Caco-2 (cell line): ENCODE results near the gene H6PD. TPM values are rescaled to one million over a fixed set of nuclear protein-coding genes. Genes with fewer than 3 reads are reported as not detected.

Experiments
- BruUV-seq: library from RNA; stranded (reverse); fragments of 400-500 nt; replicated peaks from 2 replicates; lab custom pipeline; 2021; lab: Mats Ljungman, UMichigan
- CTCF ChIA-PET: fragments of 300-600 bp; sonication (Branson Sonifier 250); formaldehyde crosslinking; loops from one replicate; lab custom pipeline; 2022; ENCODE audit warnings: antibody characterized with exemption; lab: Charles Lee
- POLR2A ChIA-PET: fragments of 300-600 bp; sonication (Branson Sonifier 250); formaldehyde crosslinking; loops from one replicate; lab custom pipeline; 2022; ENCODE audit warnings: antibody characterized with exemption; lab: Charles Lee
- DNase-seq, 2 experiments: peaks; one replicate each; pipeline versions ENCODE4 v3.0.0 to v3.0.0-alpha.2; 2020 to 2022
- H3K27me3 ChIP-seq: replicated peaks from 2 replicates; pipeline ENCODE4 v1.6.0; 2011; ENCODE audit warnings: low read length; ENCODE audit not compliant: control insufficient read depth, insufficient read depth
- H3K36me3 ChIP-seq: 2 replicates; pipeline ENCODE4 v1.5.1; 2011; ENCODE audit warnings: low read length; ENCODE audit not compliant: control insufficient read depth, insufficient read depth
- H3K4me1 ChIP-seq: fragments of 250-450 bp; sonication (Bioruptor Pico); 2 replicates; pipeline ENCODE4 v1.5.1; 2020; ENCODE audit warnings: mild to moderate bottlenecking
- H3K4me3 ChIP-seq: 2 replicates; pipeline ENCODE4 v1.5.1; 2011; ENCODE audit warnings: low read depth, mild to moderate bottlenecking, control low read depth, low read length
- H3K9me3 ChIP-seq: fragments of 250-450 bp; sonication (Bioruptor Pico); 2 replicates; pipeline ENCODE4 v1.5.1; 2020; ENCODE audit warnings: mild to moderate bottlenecking, moderate library complexity
- H3K27ac Mint-ChIP-seq: one replicate; pipeline ENCODE4 v1.8.0; 2022; ENCODE audit warnings: mixed read lengths; ENCODE audit not compliant: unreplicated experiment
- H3K27me3 Mint-ChIP-seq: one replicate; pipeline ENCODE4 v1.8.0; 2022; ENCODE audit warnings: mixed read lengths; ENCODE audit not compliant: insufficient read depth, unreplicated experiment
- H3K36me3 Mint-ChIP-seq: one replicate; pipeline ENCODE4 v1.8.0; 2022; ENCODE audit warnings: mild to moderate bottlenecking, mixed read lengths; ENCODE audit not compliant: insufficient read depth, unreplicated experiment
- H3K4me1 Mint-ChIP-seq: one replicate; pipeline ENCODE4 v1.8.0; 2022; ENCODE audit warnings: low read depth, mixed read lengths; ENCODE audit not compliant: unreplicated experiment
- H3K4me3 Mint-ChIP-seq: one replicate; pipeline ENCODE4 v1.8.0; 2022; ENCODE audit warnings: mild to moderate bottlenecking, moderate library complexity, mixed read lengths; ENCODE audit not compliant: unreplicated experiment
- H3K9me3 Mint-ChIP-seq: one replicate; pipeline ENCODE4 v1.8.0; 2022; ENCODE audit warnings: mixed read lengths; ENCODE audit not compliant: unreplicated experiment
- intact Hi-C: fragments of 100-400 bp; cut with micrococcal nuclease; formaldehyde crosslinking; loops from one replicate; pipeline ENCODE4 v1.10.0; 2022; ENCODE audit not compliant: unreplicated experiment
- total RNA-seq: library from RNA; stranded (reverse); gene quantifications from 2 replicates; pipeline ENCODE4 v1.2.3, GENCODE V29; 2022
- TF ChIP-seq, protein P1 (sequence below), 2 experiments: fragments of 200-600 bp in 1 of 2; IDR thresholded peaks; 1 replicate in 1 of 2; 2 replicates in 1 of 2; pipeline versions ENCODE4 v1.5.1 to v1.8.0; 2011 to 2022; ENCODE audit warnings: antibody characterized with exemption in 1 of 2, control low read depth in 1 of 2, inconsistent platforms in 1 of 2, low read depth in 1 of 2, low read length in 1 of 2, mild to moderate bottlenecking in 1 of 2, moderate library complexity in 1 of 2; ENCODE audit not compliant: insufficient read depth in 1 of 2, severe bottlenecking in 1 of 2, unreplicated experiment in 1 of 2

Gene H6PD
- total RNA-seq, 1 experiment from 2014 or later: 13.0 TPM

DNA sequence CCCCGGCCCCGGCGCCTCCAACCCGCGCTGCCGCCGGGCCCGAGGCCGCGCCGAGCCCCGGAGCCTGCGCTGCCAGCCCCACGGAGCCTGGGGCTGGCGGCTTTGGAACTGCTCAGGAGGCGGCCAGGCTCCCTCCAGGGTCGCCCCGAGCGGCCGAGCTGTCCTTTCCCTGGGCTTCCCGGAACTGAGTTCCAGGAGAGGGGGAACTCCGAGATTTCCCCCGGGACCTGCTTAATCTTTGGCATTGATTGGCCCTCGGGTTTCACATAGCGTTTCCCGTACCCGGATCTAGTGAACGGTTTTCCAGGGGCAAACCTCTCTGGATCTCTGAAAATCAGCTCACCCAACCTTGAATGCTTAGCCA lies 504 bp downstream of the H6PD start:
- CTCF ChIA-PET: interaction anchor here (0.6 to 1.9 kb wide), 13 partner anchors 15 to 355 kb away, joined by 3 to 18 read pairs (median 3); partner anchors contain the start of genes GPR157, SLC25A33 and TMEM201

DNA sequence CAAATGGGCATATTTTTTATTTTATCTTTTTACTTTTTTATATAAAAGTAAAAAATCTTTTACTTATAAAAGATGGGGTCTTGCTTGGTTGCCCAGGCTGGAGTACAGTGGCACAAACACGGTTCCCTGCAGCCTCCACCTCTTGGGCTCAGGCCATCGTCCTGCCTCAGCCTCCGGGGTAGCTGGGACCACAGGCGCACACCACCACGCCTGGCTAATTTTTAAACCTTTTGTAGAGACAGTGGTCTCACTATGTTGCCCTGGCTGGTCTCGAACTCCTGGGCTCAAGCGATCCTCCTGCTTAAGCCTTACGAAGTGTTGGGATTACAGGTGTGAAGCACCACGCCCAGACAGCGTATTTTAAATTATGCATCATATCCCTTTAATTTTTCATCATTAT lies 986 bp downstream of the H6PD start:
- TF ChIP-seq, protein P1, sequence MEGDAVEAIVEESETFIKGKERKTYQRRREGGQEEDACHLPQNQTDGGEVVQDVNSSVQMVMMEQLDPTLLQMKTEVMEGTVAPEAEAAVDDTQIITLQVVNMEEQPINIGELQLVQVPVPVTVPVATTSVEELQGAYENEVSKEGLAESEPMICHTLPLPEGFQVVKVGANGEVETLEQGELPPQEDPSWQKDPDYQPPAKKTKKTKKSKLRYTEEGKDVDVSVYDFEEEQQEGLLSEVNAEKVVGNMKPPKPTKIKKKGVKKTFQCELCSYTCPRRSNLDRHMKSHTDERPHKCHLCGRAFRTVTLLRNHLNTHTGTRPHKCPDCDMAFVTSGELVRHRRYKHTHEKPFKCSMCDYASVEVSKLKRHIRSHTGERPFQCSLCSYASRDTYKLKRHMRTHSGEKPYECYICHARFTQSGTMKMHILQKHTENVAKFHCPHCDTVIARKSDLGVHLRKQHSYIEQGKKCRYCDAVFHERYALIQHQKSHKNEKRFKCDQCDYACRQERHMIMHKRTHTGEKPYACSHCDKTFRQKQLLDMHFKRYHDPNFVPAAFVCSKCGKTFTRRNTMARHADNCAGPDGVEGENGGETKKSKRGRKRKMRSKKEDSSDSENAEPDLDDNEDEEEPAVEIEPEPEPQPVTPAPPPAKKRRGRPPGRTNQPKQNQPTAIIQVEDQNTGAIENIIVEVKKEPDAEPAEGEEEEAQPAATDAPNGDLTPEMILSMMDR (IDR thresholded peaks at IDR 0.05; ENCODE audit: insufficient read depth in 1 of 2, low read depth in 1 of 2, low read length in 1 of 2, severe bottlenecking in 1 of 2, unreplicated experiment in 1 of 2): no peak
- intact Hi-C loops: no loop called here
- Mint-ChIP-seq H3K4me1 (peaks cover 11% of the 10 kb centered on the region), H3K4me3 (peak overlapping the region; percentile 95), H3K36me3 (peaks cover 13% of the 10 kb centered on the region), H3K9me3 (no peaks in the 10 kb centered on the region), H3K27me3 (no peaks in the 10 kb centered on the region), H3K27ac (peak overlapping the region; percentile 75)
- ChIA-PET CTCF (interaction anchor here (1.9 kb wide), 1 partner anchor 14 kb away, joined by 18 read pairs; no protein-coding TSS in a partner anchor), POLR2A (interaction anchor here (1.1 kb wide), 1 partner anchor 302 kb away, joined by 3 read pairs; no protein-coding TSS in a partner anchor)
- Histone ChIP-seq H3K4me3 (peak overlapping the region; percentile 49), H3K4me1 (0 out of 2 replicates have a peak, but pooled peaks cover 5% of the 10 kb centered on the region), H3K36me3 (no peaks in the 10 kb centered on the region; the same call in 1 of the 2 replicates), H3K9me3 (no peaks in the 10 kb centered on the region), H3K27me3 (no peaks in the 10 kb centered on the region)
- no peak for DNase-seq
- BruUV-seq: TSS peak; percentile 57

More for the DNA sequence above, 504 bp downstream of the H6PD start:
- BruUV-seq: no TSS peak
- TF ChIP-seq, protein P1 (IDR thresholded peaks at IDR 0.05; ENCODE audit: insufficient read depth in 1 of 2, low read depth in 1 of 2, low read length in 1 of 2, severe bottlenecking in 1 of 2, unreplicated experiment in 1 of 2): no peak
- H3K36me3 Mint-ChIP-seq: peaks cover 13% of the 10 kb centered on the region
- intact Hi-C loops: no loop called here
- Histone ChIP-seq H3K4me3 (peak overlapping the region; percentile 49), H3K9me3 (no peaks in the 10 kb centered on the region), H3K36me3 (no peaks in the 10 kb centered on the region; the same call in 1 of the 2 replicates), H3K4me1 (0 out of 2 replicates have a peak, but pooled peaks cover 5% of the 10 kb centered on the region), H3K27me3 (no peaks in the 10 kb centered on the region)
- DNase-seq: no peak
- peaks cover 11% of the 10 kb centered on the region for H3K4me1 Mint-ChIP-seq
- no peaks in the 10 kb centered on the region for H3K9me3 Mint-ChIP-seq
- H3K27me3 Mint-ChIP-seq: no peaks in the 10 kb centered on the region
- POLR2A ChIA-PET: no interaction called here
- H3K27ac Mint-ChIP-seq: peak overlapping the region; percentile 75
- peak overlapping the region; percentile 95 for H3K4me3 Mint-ChIP-seq

GRCh38 chr1:9238134-9238533 lies 3.6 kb downstream of the H6PD start:
- intact Hi-C loops: no loop called here
- peaks cover 13% of the 10 kb centered on the region for H3K36me3 Mint-ChIP-seq
- no TSS peak for BruUV-seq
- ChIA-PET POLR2A (no interaction called here), CTCF (no interaction called here)
- DNase-seq: no peak
- no peak overlapping the region for H3K4me3 Mint-ChIP-seq
- H3K36me3 ChIP-seq: no peaks in the 10 kb centered on the region; the same call in 1 of the 2 replicates
- TF ChIP-seq, protein P1 (IDR thresholded peaks at IDR 0.05; ENCODE audit: insufficient read depth in 1 of 2, low read depth in 1 of 2, low read length in 1 of 2, severe bottlenecking in 1 of 2, unreplicated experiment in 1 of 2): no peak
- H3K27me3 ChIP-seq: no peaks in the 10 kb centered on the region
- H3K4me1 Mint-ChIP-seq: peaks cover 17% of the 10 kb centered on the region
- H3K9me3 ChIP-seq: no peaks in the 10 kb centered on the region
- H3K27me3 Mint-ChIP-seq: no peaks in the 10 kb centered on the region
- H3K27ac Mint-ChIP-seq: no peak overlapping the region
- no peaks in the 10 kb centered on the region for H3K9me3 Mint-ChIP-seq
- no peak overlapping the region for H3K4me3 ChIP-seq
- 0 out of 2 replicates have a peak, but pooled peaks cover 5% of the 10 kb centered on the region for H3K4me1 ChIP-seq
